Activated T-cell treated with anti-CD3 and anti-CD28 coated beads for 1 hour (primary cell): ENCODE data around the gene SPATA9.
"Not testable (repeated sequence)": the region's sequence is repeated elsewhere in the genome, so short reads cannot be mapped to it uniquely, and the experiment has no call there.

Source experiments
- DNase-seq: peaks from one replicate; pipeline ENCODE4 v3.0.0-alpha.2; 2020; ENCODE audit warnings: low read depth

The SPATA9 gene

GRCh38 chr5:95717439-95717838 lies 34.6 kb upstream of the SPATA9 start:
- no peak for DNase-seq

GRCh38 chr5:95715799-95716461 lies 33.1 kb upstream of the SPATA9 start:
- DNase-seq: no peak

GRCh38 chr5:95713960-95714710 lies 31.3 kb upstream of the SPATA9 start:
- no peak for DNase-seq

GRCh38 chr5:95713246-95713645 lies 30.5 kb upstream of the SPATA9 start:
- not testable (repeated sequence) for DNase-seq

GRCh38 chr5:95712347-95712958 lies 29.7 kb upstream of the SPATA9 start:
- no peak for DNase-seq

GRCh38 chr5:95711501-95712346 lies 28.9 kb upstream of the SPATA9 start:
- no peak for DNase-seq

- not testable (repeated sequence) for DNase-seq
Measured at GRCh38 chr5:95710651-95711500, 28.1 kb upstream of the SPATA9 start.

- no peak for DNase-seq
Measured at GRCh38 chr5:95709967-95710650, 27.3 kb upstream of the SPATA9 start.

- DNase-seq: no peak
Measured at GRCh38 chr5:95708876-95709275, 26.1 kb upstream of the SPATA9 start.

- DNase-seq: not testable (repeated sequence)
Measured at GRCh38 chr5:95707534-95708188, 24.9 kb upstream of the SPATA9 start.

GRCh38 chr5:95707055-95707454 lies 24.3 kb upstream of the SPATA9 start:
- DNase-seq: no peak

- not testable (repeated sequence) for DNase-seq
Measured at GRCh38 chr5:95706196-95706595, 23.4 kb upstream of the SPATA9 start.

GRCh38 chr5:95704150-95704549 lies 21.4 kb upstream of the SPATA9 start:
- DNase-seq: no peak

GRCh38 chr5:95701074-95701473 lies 18.3 kb upstream of the SPATA9 start:
- DNase-seq: no peak

- no peak for DNase-seq
Measured at GRCh38 chr5:95699337-95699736, 16.5 kb upstream of the SPATA9 start.

- no peak for DNase-seq
Measured at GRCh38 chr5:95697781-95698681, 15.2 kb upstream of the SPATA9 start.

- no peak for DNase-seq
Measured at GRCh38 chr5:95690333-95690732, 7.5 kb upstream of the SPATA9 start.

GRCh38 chr5:95689680-95690079 lies 6.9 kb upstream of the SPATA9 start:
- no peak for DNase-seq

- no peak for DNase-seq
Measured at GRCh38 chr5:95686651-95687050, 3.9 kb upstream of the SPATA9 start.
